Neural cell (in vitro differentiated cells): ENCODE data around the gene ARHGAP18. TPM values are rescaled to one million over a fixed set of nuclear protein-coding genes. Genes with fewer than 3 reads are reported as not detected.

Source experiments
- H2AFZ ChIP-seq: fragments of 200-600, 300-800 bp; sonication (generic), shearing (Covaris generic); 2 replicates; pipeline ENCODE4 v1.6.0; 2014; ENCODE audit warnings: low read depth, mild to moderate bottlenecking, antibody characterized with exemption, low read length, moderate library complexity
- H3F3A ChIP-seq: fragments of 200-600 bp; shearing (Covaris generic); 2 replicates; pipeline ENCODE4 v1.6.1; 2016; ENCODE audit warnings: mild to moderate bottlenecking, moderate library complexity, mixed read lengths, antibody characterized with exemption, low read length; ENCODE audit not compliant: insufficient read depth, poor library complexity, severe bottlenecking
- H3K27ac ChIP-seq: fragments of 200-600, 300-800 bp; sonication (generic), shearing (Covaris generic); 2 replicates; pipeline ENCODE4 v1.5.1; 2014; ENCODE audit warnings: mild to moderate bottlenecking, low read length, moderate library complexity
- H3K27me3 ChIP-seq: fragments of 300-800, 200-600 bp; sonication (generic), shearing (Covaris generic); 2 replicates; pipeline ENCODE4 v1.6.0; 2014; ENCODE audit warnings: mild to moderate bottlenecking, low read depth, low read length, moderate library complexity; ENCODE audit not compliant: insufficient read depth
- H3K36me3 ChIP-seq: fragments of 300-800, 200-600 bp; sonication (generic), shearing (Covaris generic); 2 replicates; pipeline ENCODE4 v1.5.1; 2014; ENCODE audit warnings: mild to moderate bottlenecking, antibody characterized with exemption, low read length, moderate library complexity; ENCODE audit not compliant: insufficient read depth
- H3K4me2 ChIP-seq: fragments of 300-800, 200-600 bp; sonication (generic), shearing (Covaris generic); 2 replicates; pipeline ENCODE4 v1.6.0; 2014; ENCODE audit warnings: mild to moderate bottlenecking, low read length
- H3K4me3 ChIP-seq: fragments of 300-800, 200-600 bp; sonication (generic), shearing (Covaris generic); 2 replicates; pipeline ENCODE4 v1.5.1; 2014; ENCODE audit warnings: mild to moderate bottlenecking, low read length, moderate library complexity
- H3K79me2 ChIP-seq: fragments of 200-600 bp; shearing (Covaris generic); replicated peaks from 2 replicates; pipeline ENCODE4 v1.6.0; 2014; ENCODE audit warnings: mild to moderate bottlenecking, low read length, moderate library complexity; ENCODE audit not compliant: insufficient read depth
- H3K9ac ChIP-seq: fragments of 300-800, 200-600 bp; sonication (generic), shearing (Covaris generic); 2 replicates; pipeline ENCODE4 v1.6.1; 2016; ENCODE audit warnings: mild to moderate bottlenecking, low read length, mixed read lengths
- H3K9me2 ChIP-seq: fragments of 200-600 bp; shearing (Covaris generic); 2 replicates; pipeline ENCODE4 v1.6.1; 2016; ENCODE audit warnings: mild to moderate bottlenecking, low read length, mixed read lengths; ENCODE audit not compliant: insufficient read depth
- H3K9me3 ChIP-seq: fragments of 200-600, 300-800 bp; sonication (generic), shearing (Covaris generic); 2 replicates; pipeline ENCODE4 v1.6.1; 2016; ENCODE audit warnings: mild to moderate bottlenecking, mixed run types, low read length, moderate library complexity, mixed read lengths
- H4K20me1 ChIP-seq: fragments of 200-600 bp; shearing (Covaris generic); 2 replicates; pipeline ENCODE4 v1.6.1; 2016; ENCODE audit warnings: mild to moderate bottlenecking, mixed run types; ENCODE audit not compliant: insufficient read depth
- CTCF ChIP-seq: fragments of 450-650 bp; IDR thresholded peaks from 2 replicates; pipeline ENCODE4 v1.5.1; 2014; ENCODE audit warnings: antibody characterized with exemption, mild to moderate bottlenecking, moderate library complexity; ENCODE audit not compliant: poor library complexity, severe bottlenecking
- EP300 ChIP-seq: fragments of 450-650 bp; conservative IDR thresholded peaks from 2 replicates; pipeline ENCODE4 v1.6.1; 2014; ENCODE audit warnings: antibody characterized with exemption, mild to moderate bottlenecking, moderate library complexity; ENCODE audit not compliant: poor library complexity, severe bottlenecking
- EZH2 ChIP-seq: fragments of 200-600, 300-800 bp; shearing (Covaris generic), sonication (generic); IDR thresholded peaks from 2 replicates; pipeline ENCODE4 v1.6.1; 2014; ENCODE audit warnings: antibody characterized with exemption, low read length, borderline replicate concordance, mild to moderate bottlenecking; ENCODE audit not compliant: insufficient read depth, poor library complexity, severe bottlenecking
- MXI1 ChIP-seq: fragments of 450-650 bp; conservative IDR thresholded peaks from 2 replicates; pipeline ENCODE4 v1.6.1; 2014; ENCODE audit warnings: antibody characterized with exemption, mild to moderate bottlenecking; ENCODE audit not compliant: poor library complexity, severe bottlenecking
- POLR2AphosphoS5 ChIP-seq: IDR thresholded peaks from 2 replicates; pipeline ENCODE4 v1.6.1; 2012
- RAD21 ChIP-seq: fragments of 450-650 bp; conservative IDR thresholded peaks from 2 replicates; pipeline ENCODE4 v1.6.1; 2014; ENCODE audit warnings: antibody characterized with exemption, mild to moderate bottlenecking, moderate library complexity
- REST ChIP-seq: IDR thresholded peaks from 2 replicates; pipeline ENCODE4 v1.6.1; 2012; ENCODE audit warnings: borderline replicate concordance
- SMC3 ChIP-seq: fragments of 450-650 bp; conservative IDR thresholded peaks from 2 replicates; pipeline ENCODE4 v1.6.1; 2014; ENCODE audit warnings: antibody characterized with exemption, mild to moderate bottlenecking, moderate library complexity; ENCODE audit not compliant: poor library complexity
- TAF1 ChIP-seq: IDR thresholded peaks from 2 replicates; pipeline ENCODE4 v1.6.1; 2012; ENCODE audit warnings: low read depth
- polyA plus RNA-seq: library from polyadenylated mRNA; depleted of rRNA; stranded (reverse); fragments of >200 nt; gene quantifications from 2 replicates; pipeline ENCODE4 v1.2.3, GENCODE V29; 2014

ARHGAP18 gene
- polyA plus RNA-seq, 1 donor from 2014 or later = 4.7 TPM

- TF ChIP-seq SMC3 (no peak), EP300 (no peak), REST (no peak), CTCF (no peak), RAD21 (no peak), TAF1 (no peak), POLR2AphosphoS5 (no peak), EZH2 (no peak)
- H3K4me3 ChIP-seq = no peak overlapping the region
- H3K79me2 ChIP-seq = no peaks in the 10 kb centered on the region
- no peak overlapping the region for H2AFZ ChIP-seq
- no peak overlapping the region for H3K4me2 ChIP-seq
- no peaks in the 10 kb centered on the region for H3K9me2 ChIP-seq
- no peaks in the 10 kb centered on the region for H4K20me1 ChIP-seq
- no peak overlapping the region for H3K27ac ChIP-seq
- H3K27me3 ChIP-seq = no peaks in the 10 kb centered on the region
- no peak overlapping the region for H3K9ac ChIP-seq
- H3K36me3 ChIP-seq = no peaks in the 10 kb centered on the region
- H3F3A ChIP-seq = no peaks in the 10 kb centered on the region
- no peaks in the 10 kb centered on the region for H3K9me3 ChIP-seq
Measured at GRCh38 chr6:129663531-129663930, 46.4 kb downstream of the ARHGAP18 start.

- TF ChIP-seq SMC3 = no peak
- no peak for TF ChIP-seq CTCF
- no peak for TF ChIP-seq POLR2AphosphoS5
- TF ChIP-seq MXI1 = no peak
- TF ChIP-seq TAF1 = no peak
- no peaks in the 10 kb centered on the region for H3K9me2 ChIP-seq
- no peaks in the 10 kb centered on the region for H3K9me3 ChIP-seq
- no peaks in the 10 kb centered on the region for H4K20me1 ChIP-seq
- H3K9ac ChIP-seq = no peak overlapping the region
- no peak overlapping the region for H3K27ac ChIP-seq
- H2AFZ ChIP-seq = no peak overlapping the region
- no peak overlapping the region for H3K4me2 ChIP-seq
- no peak overlapping the region for H3K4me3 ChIP-seq
- H3F3A ChIP-seq = no peaks in the 10 kb centered on the region
- no peaks in the 10 kb centered on the region for H3K79me2 ChIP-seq
- no peaks in the 10 kb centered on the region for H3K27me3 ChIP-seq
- H3K36me3 ChIP-seq = no peaks in the 10 kb centered on the region
Measured at GRCh38 chr6:129662980-129663431, 47.0 kb downstream of the ARHGAP18 start.
